Hepatocyte (in vitro differentiated cells): ENCODE measurements around the gene PIK3R6. TPM values are rescaled to one million over a fixed set of nuclear protein-coding genes. Genes with fewer than 3 reads are reported as not detected.

Source experiments
- DNase-seq: peaks from one replicate; pipeline ENCODE4 v3.0.0-alpha.2; 2016; ENCODE audit warnings: low spot score
- H2AFZ ChIP-seq: fragments of 200-600 bp; sonication (generic); 2 replicates; pipeline ENCODE4 v1.6.0; 2016; ENCODE audit warnings: antibody characterized with exemption, mild to moderate bottlenecking
- H3K27ac ChIP-seq: fragments of 200-600 bp; sonication (generic); 2 replicates; pipeline ENCODE4 v1.5.1; 2016; ENCODE audit warnings: mild to moderate bottlenecking
- H3K27me3 ChIP-seq: fragments of 200-600 bp; sonication (generic); 2 replicates; pipeline ENCODE4 v1.6.1; 2016
- H3K36me3 ChIP-seq: fragments of 200-600 bp; sonication (generic); replicated peaks from 2 replicates; pipeline ENCODE4 v1.5.1; 2016; ENCODE audit warnings: low read depth; ENCODE audit not compliant: insufficient read depth
- H3K4me1 ChIP-seq: fragments of 200-600 bp; sonication (generic); 2 replicates; pipeline ENCODE4 v1.5.1; 2016; ENCODE audit warnings: mild to moderate bottlenecking, moderate library complexity; ENCODE audit not compliant: insufficient read depth
- H3K4me2 ChIP-seq: fragments of 200-600 bp; sonication (generic); 2 replicates; pipeline ENCODE4 v1.6.0; 2016
- H3K4me3 ChIP-seq: fragments of 200-600 bp; sonication (generic); 2 replicates; pipeline ENCODE4 v1.5.1; 2016; ENCODE audit warnings: mild to moderate bottlenecking
- H3K79me2 ChIP-seq: fragments of 200-600 bp; sonication (generic); 2 replicates; pipeline ENCODE4 v1.6.0; 2017; ENCODE audit warnings: mild to moderate bottlenecking
- H3K9me2 ChIP-seq: fragments of 200-600 bp; sonication (generic); replicated peaks from 2 replicates; pipeline ENCODE4 v1.6.0; 2017; ENCODE audit warnings: mild to moderate bottlenecking; ENCODE audit not compliant: insufficient read depth
- H3K9me3 ChIP-seq: fragments of 200-600 bp; sonication (generic); 2 replicates; pipeline ENCODE4 v1.5.1; 2016; ENCODE audit warnings: low read depth, mild to moderate bottlenecking
- H4K20me1 ChIP-seq: fragments of 200-600 bp; sonication (generic); 2 replicates; pipeline ENCODE4 v1.6.0; 2016; ENCODE audit warnings: mild to moderate bottlenecking; ENCODE audit not compliant: insufficient read depth, poor library complexity, severe bottlenecking
- CTCF ChIP-seq: fragments of 200-600 bp; sonication (generic); IDR thresholded peaks from 2 replicates; pipeline ENCODE4 v1.5.1; 2016; ENCODE audit warnings: antibody characterized with exemption, mild to moderate bottlenecking; ENCODE audit not compliant: poor library complexity
- EZH2 ChIP-seq: fragments of 200-600 bp; sonication (generic); IDR thresholded peaks from 2 replicates; pipeline ENCODE4 v1.6.1; 2016; ENCODE audit warnings: antibody characterized with exemption, mild to moderate bottlenecking, borderline replicate concordance
- EZH2phosphoT487 ChIP-seq: fragments of 200-600 bp; sonication (generic); IDR thresholded peaks from one replicate; pipeline ENCODE4 v1.6.1; 2018; ENCODE audit warnings: antibody characterized with exemption, mild to moderate bottlenecking, low read depth, moderate library complexity; ENCODE audit not compliant: unreplicated experiment, severe bottlenecking
- WGBS: methylation state at CpG from one replicate; pipeline ENCODE4 v1.1.6; 2016; ENCODE audit warnings: low lambda C conversion rate; ENCODE audit errors: missing lambda C conversion rate; 5-methylcytosine and 5-hydroxymethylcytosine counted together
- polyA plus RNA-seq: library from polyadenylated mRNA; unstranded; fragments of >200 nt; fragmentation: Nextera tagmentation; extraction: Ambion mirVana; gene quantifications from 2 replicates; pipeline ENCODE4 v1.2.1, GENCODE V29; 2016
- total RNA-seq: library from RNA; depleted of rRNA; stranded (reverse); fragments of >200 nt; gene quantifications from 2 replicates; pipeline ENCODE4 v1.2.3, GENCODE V29; 2014

The PIK3R6 gene
- total and polyA plus RNA-seq, 2 experiments from 2014 or later: 0.07 to 0.10 TPM

GRCh38 chr17:8868092-8868491 lies 618 bp upstream of the PIK3R6 start:
- H3K36me3 ChIP-seq: no peaks in the 10 kb centered on the region
- WGBS: 90% methylated on average over 1 of the region's 1 CpG
- H2AFZ ChIP-seq: no peak overlapping the region
- H3K9me2 ChIP-seq: no peaks in the 10 kb centered on the region
- peaks cover 9% of the 10 kb centered on the region for H3K4me1 ChIP-seq
- H4K20me1 ChIP-seq: no peaks in the 10 kb centered on the region
- H3K4me2 ChIP-seq: no peak overlapping the region
- no peaks in the 10 kb centered on the region for H3K79me2 ChIP-seq
- H3K9me3 ChIP-seq: no peaks in the 10 kb centered on the region
- no peak for DNase-seq
- TF ChIP-seq CTCF (no peak), EZH2 (no peak), EZH2phosphoT487 (no peak)
- H3K27me3 ChIP-seq: no peaks in the 10 kb centered on the region
- no peak overlapping the region for H3K4me3 ChIP-seq
- H3K27ac ChIP-seq: no peak overlapping the region

GRCh38 chr17:8865811-8866210 lies 1.7 kb downstream of the PIK3R6 start:
- WGBS: 88% methylated on average over 6 of the region's 7 CpGs
- Histone ChIP-seq H3K4me3 (no peak overlapping the region), H3K27ac (no peak overlapping the region), H3K27me3 (no peaks in the 10 kb centered on the region), H3K79me2 (no peaks in the 10 kb centered on the region), H2AFZ (no peak overlapping the region), H3K9me3 (no peaks in the 10 kb centered on the region), H3K4me1 (no peaks in the 10 kb centered on the region), H3K9me2 (no peaks in the 10 kb centered on the region), H3K4me2 (no peak overlapping the region), H3K36me3 (no peaks in the 10 kb centered on the region), H4K20me1 (no peaks in the 10 kb centered on the region)
- no peak for DNase-seq
- TF ChIP-seq EZH2phosphoT487 (no peak), CTCF (no peak), EZH2 (no peak)

DNA sequence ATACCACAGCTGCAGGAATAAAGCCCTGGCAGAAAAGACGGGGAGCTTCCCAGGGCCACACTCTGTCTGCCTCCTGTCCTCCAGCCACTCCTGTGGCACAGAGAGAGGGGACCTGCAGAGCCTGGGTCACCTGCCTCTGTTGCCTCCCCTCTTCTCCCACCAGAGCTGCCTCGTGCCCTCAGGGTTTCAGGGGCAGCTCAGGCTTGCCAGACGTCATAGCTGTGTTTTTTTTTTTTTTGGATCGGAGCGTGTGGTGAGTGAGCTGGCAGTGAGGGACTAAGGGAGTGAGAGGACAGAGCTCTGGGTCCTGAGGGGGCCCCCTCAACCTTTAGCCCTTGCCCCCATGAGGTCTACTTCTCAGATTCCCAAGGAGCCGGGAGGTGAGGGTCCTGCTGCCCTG lies 2.1 kb downstream of the PIK3R6 start:
- Histone ChIP-seq H3K4me2 (no peak overlapping the region), H3K9me3 (no peaks in the 10 kb centered on the region), H3K9me2 (no peaks in the 10 kb centered on the region), H3K79me2 (no peaks in the 10 kb centered on the region), H3K27ac (no peak overlapping the region), H2AFZ (no peak overlapping the region), H3K27me3 (no peaks in the 10 kb centered on the region), H3K4me3 (no peak overlapping the region), H3K36me3 (no peaks in the 10 kb centered on the region), H4K20me1 (no peaks in the 10 kb centered on the region), H3K4me1 (no peaks in the 10 kb centered on the region)
- DNase-seq: no peak
- WGBS: 62% methylated on average over 6 of the region's 6 CpGs
- no peak for TF ChIP-seq EZH2phosphoT487
- TF ChIP-seq CTCF: no peak
